ENCODE data around the gene EMC8. TPM values are rescaled to one million over a fixed set of nuclear protein-coding genes. Genes with fewer than 3 reads are reported as not detected.
"Not testable (repeated sequence)": the region's sequence is repeated elsewhere in the genome, so short reads cannot be mapped to it uniquely, and the experiment has no call there.

The EMC8 gene
- total RNA-seq (2014; rRNA removed; shearing (Covaris generic)) = 121 and 158 TPM in 2 replicates
- polyA plus RNA-seq (2015; cell fraction: cytosol; rRNA removed) = 50.5 and 56.1 TPM in 2 replicates
- polyA plus RNA-seq (2015; cell fraction: nucleus; rRNA removed) = 32.7 and 33.1 TPM in 2 replicates

- peak; percentile 85 for DNase-seq (ENCODE audit: low read depth)
These were observed at the start of gene EMC8, which contains the start of gene COX4I1 for GRCh38 chr16:85799497-85800320. Gene EMC8, minus strand, starts transcription at chr16:85799544. Its CDS starts 249 bp downstream, at chr16:85799295. Gene COX4I1, plus strand, starts transcription at chr16:85799695. Its CDS starts 1,511 bp downstream, at chr16:85801206.

GRCh38 chr16:85848986-85849385 lies 49.6 kb upstream of the EMC8 start:
- no peak for DNase-seq (ENCODE audit: low read depth)

- DNase-seq (ENCODE audit: low read depth) = no peak
These were observed 48.6 kb upstream of the EMC8 start for GRCh38 chr16:85847681-85848601.

GRCh38 chr16:85847036-85847435 lies 47.7 kb upstream of the EMC8 start:
- no peak for DNase-seq (ENCODE audit: low read depth)

- DNase-seq (ENCODE audit: low read depth) = no peak
These were observed 47.1 kb upstream of the EMC8 start for GRCh38 chr16:85846461-85846860.

- no peak for DNase-seq (ENCODE audit: low read depth)
These were observed 45.9 kb upstream of the EMC8 start for GRCh38 chr16:85845266-85845665.

- no peak for DNase-seq (ENCODE audit: low read depth)
These were observed 45.4 kb upstream of the EMC8 start for GRCh38 chr16:85844786-85845185.

GRCh38 chr16:85844169-85844481 lies 44.8 kb upstream of the EMC8 start:
- no peak for DNase-seq (ENCODE audit: low read depth)

- no peak for DNase-seq (ENCODE audit: low read depth)
These were observed 44.3 kb upstream of the EMC8 start for GRCh38 chr16:85843471-85844168.

- no peak for DNase-seq (ENCODE audit: low read depth)
These were observed 43.5 kb upstream of the EMC8 start for GRCh38 chr16:85842848-85843247.

GRCh38 chr16:85842435-85842834 lies 43.1 kb upstream of the EMC8 start:
- DNase-seq (ENCODE audit: low read depth) = no peak

- DNase-seq (ENCODE audit: low read depth) = no peak
These were observed 41.5 kb upstream of the EMC8 start for GRCh38 chr16:85840801-85841200.

GRCh38 chr16:85840395-85840794 lies 41.1 kb upstream of the EMC8 start:
- no peak for DNase-seq (ENCODE audit: low read depth)

GRCh38 chr16:85839681-85840240 lies 40.4 kb upstream of the EMC8 start:
- DNase-seq (ENCODE audit: low read depth) = no peak

GRCh38 chr16:85838876-85839585 lies 39.7 kb upstream of the EMC8 start:
- no peak for DNase-seq (ENCODE audit: low read depth)

- DNase-seq (ENCODE audit: low read depth) = no peak
These were observed 39.0 kb upstream of the EMC8 start for GRCh38 chr16:85838381-85838780.

GRCh38 chr16:85837654-85838053 lies 38.3 kb upstream of the EMC8 start:
- not testable (repeated sequence) for DNase-seq (ENCODE audit: low read depth)

GRCh38 chr16:85836706-85837582 lies 37.6 kb upstream of the EMC8 start:
- DNase-seq (ENCODE audit: low read depth) = no peak

- no peak for DNase-seq (ENCODE audit: low read depth)
These were observed 36.8 kb upstream of the EMC8 start for GRCh38 chr16:85835956-85836705.
